ENCODE results near the gene NRAP. TPM values are rescaled to one million over a fixed set of nuclear protein-coding genes. Genes with fewer than 3 reads are reported as not detected.
A peak's percentile ranks its signal among the peaks of the same experiment; 100 is the strongest.

NRAP gene
- total RNA-seq, 1 donor from 2014 or later, result not detected

DNA sequence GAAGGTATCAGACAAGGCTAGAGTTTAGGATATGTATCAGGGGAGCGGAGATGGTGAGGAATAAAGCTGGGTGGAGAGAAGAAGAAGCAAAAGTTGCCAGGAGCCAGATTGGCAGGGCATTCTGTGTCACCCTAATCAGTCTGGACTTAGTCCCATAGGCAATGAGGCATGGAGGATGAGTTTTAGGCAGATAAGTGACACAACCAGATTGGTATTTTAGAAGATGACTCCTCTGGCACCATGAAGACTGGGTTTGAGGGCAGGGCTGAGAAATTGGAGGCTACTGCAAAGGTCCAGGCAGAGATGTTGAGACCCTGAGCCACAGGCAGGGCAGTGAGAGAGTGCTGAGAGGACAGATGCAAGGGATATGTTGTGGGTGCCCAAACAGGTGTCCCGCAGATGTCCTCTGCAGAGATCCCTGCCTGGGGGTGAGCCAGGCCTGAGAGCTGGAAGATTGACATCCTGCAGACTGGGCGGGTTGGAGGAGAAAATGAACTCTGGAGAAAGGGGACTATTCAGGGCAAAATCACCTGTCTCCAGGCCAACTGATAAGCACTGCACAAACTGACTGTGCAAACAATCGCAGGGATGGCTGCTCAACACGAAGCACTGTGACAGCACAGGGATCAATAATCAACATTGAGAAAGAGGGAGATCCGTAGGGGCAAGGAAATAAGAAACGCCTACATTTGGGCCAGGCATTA, 122.8 kb downstream of the NRAP start:
- H3K36me3 Mint-ChIP-seq (ENCODE audit: low read depth, unreplicated experiment), result no peaks in the 10 kb centered on the region
- H3K4me3 Mint-ChIP-seq (ENCODE audit: unreplicated experiment), result no peak overlapping the region
- no peak overlapping the region for H3K27ac Mint-ChIP-seq (ENCODE audit: unreplicated experiment)
- H3K27me3 Mint-ChIP-seq (ENCODE audit: unreplicated experiment), result peaks cover 2% of the 10 kb centered on the region
- H3K9me3 Mint-ChIP-seq (ENCODE audit: unreplicated experiment), result no peaks in the 10 kb centered on the region
- TF ChIP-seq, protein P1, sequence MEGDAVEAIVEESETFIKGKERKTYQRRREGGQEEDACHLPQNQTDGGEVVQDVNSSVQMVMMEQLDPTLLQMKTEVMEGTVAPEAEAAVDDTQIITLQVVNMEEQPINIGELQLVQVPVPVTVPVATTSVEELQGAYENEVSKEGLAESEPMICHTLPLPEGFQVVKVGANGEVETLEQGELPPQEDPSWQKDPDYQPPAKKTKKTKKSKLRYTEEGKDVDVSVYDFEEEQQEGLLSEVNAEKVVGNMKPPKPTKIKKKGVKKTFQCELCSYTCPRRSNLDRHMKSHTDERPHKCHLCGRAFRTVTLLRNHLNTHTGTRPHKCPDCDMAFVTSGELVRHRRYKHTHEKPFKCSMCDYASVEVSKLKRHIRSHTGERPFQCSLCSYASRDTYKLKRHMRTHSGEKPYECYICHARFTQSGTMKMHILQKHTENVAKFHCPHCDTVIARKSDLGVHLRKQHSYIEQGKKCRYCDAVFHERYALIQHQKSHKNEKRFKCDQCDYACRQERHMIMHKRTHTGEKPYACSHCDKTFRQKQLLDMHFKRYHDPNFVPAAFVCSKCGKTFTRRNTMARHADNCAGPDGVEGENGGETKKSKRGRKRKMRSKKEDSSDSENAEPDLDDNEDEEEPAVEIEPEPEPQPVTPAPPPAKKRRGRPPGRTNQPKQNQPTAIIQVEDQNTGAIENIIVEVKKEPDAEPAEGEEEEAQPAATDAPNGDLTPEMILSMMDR (IDR thresholded peaks at IDR 0.05; ENCODE audit: unreplicated experiment), result no peak
- DNase-seq (ENCODE audit: low spot score), result no peak
- peaks cover 5% of the 10 kb centered on the region for H3K4me1 Mint-ChIP-seq (ENCODE audit: unreplicated experiment)

- DNase-seq (ENCODE audit: low spot score), result no peak
- Mint-ChIP-seq H3K9me3 (ENCODE audit: unreplicated experiment) (no peaks in the 10 kb centered on the region), H3K4me1 (ENCODE audit: unreplicated experiment) (peaks cover 5% of the 10 kb centered on the region), H3K27ac (ENCODE audit: unreplicated experiment) (peak overlapping the region; percentile 9), H3K27me3 (ENCODE audit: unreplicated experiment) (no peaks in the 10 kb centered on the region), H3K36me3 (ENCODE audit: low read depth, unreplicated experiment) (no peaks in the 10 kb centered on the region), H3K4me3 (ENCODE audit: unreplicated experiment) (no peak overlapping the region)
- TF ChIP-seq, protein P1 (IDR thresholded peaks at IDR 0.05; ENCODE audit: unreplicated experiment), result no peak
Measured at GRCh38 chr10:113539789-113540188, 124.1 kb downstream of the NRAP start.

Other genes with a start within 250 kb of the NRAP start
- gene HABP2, start 111.0 kb downstream of the NRAP start, total RNA-seq (ENCODE audit: unreplicated experiment), result not detected
- 11.9 TPM for gene CASP7, start 15.9 kb upstream of the NRAP start, total RNA-seq (ENCODE audit: unreplicated experiment)
- not detected for gene PLEKHS1, start 87.6 kb upstream of the NRAP start, total RNA-seq (ENCODE audit: unreplicated experiment)
- 7.5 TPM for gene DCLRE1A, start 190.0 kb upstream of the NRAP start, total RNA-seq (ENCODE audit: unreplicated experiment)
- gene NHLRC2, start 190.6 kb upstream of the NRAP start, total RNA-seq (ENCODE audit: unreplicated experiment), result 22.5 TPM